ENCODE measurements around the gene ID3. TPM values are rescaled to one million over a fixed set of nuclear protein-coding genes. Genes with fewer than 3 reads are reported as not detected.
A peak's percentile ranks its signal among the peaks of the same experiment; 100 is the strongest.

ID3 gene
- total RNA-seq, 1 donor from 2014 or later = 91.4 TPM

DNA sequence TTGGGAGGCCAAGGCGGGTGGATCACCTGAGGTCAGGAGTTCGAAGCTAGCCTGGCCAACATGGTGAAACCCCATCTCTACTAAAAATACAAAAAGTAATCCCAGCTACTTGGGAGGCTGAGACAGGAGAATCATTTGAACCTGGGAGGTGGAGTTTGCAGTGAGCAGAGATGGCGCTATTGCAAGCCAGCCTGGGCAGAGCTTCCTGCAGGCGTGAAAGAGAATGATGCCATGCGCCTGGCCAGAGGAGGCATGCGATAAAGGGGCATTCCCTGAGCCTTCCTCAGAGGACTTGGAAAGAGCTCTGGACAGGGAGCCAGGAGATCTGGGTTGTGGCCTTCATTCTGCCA, 31.4 kb downstream of the ID3 start:
- Mint-ChIP-seq H3K9me3 (ENCODE audit: unreplicated experiment) (no peaks in the 10 kb centered on the region), H3K27ac (ENCODE audit: unreplicated experiment) (no peak overlapping the region)

DNA sequence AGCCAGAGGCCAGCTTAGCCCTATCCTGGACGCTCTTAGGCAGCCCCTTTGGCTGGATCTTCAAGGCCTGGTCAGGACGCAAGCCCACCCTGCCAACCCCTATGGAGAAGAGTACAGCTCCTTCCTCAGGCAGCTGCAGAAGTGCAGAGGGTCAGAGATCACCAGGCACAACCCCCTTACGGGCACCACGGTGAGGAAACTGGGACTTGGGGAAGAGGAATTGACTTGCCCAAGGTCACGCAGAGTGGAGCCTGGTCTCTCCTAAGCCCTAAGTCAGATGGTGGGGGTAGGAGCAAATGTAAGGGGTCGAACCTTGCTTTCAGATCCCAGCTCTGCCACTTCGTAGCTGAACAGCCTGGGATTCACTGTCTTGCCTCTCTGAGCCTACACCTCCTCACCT, 31.9 kb downstream of the ID3 start:
- peaks cover 9% of the 10 kb centered on the region for H3K4me1 ChIP-seq (ENCODE audit: insufficient read depth, low read length)
- DNase-seq (ENCODE audit: low read depth) (no peak), FAIRE-seq (no peak)
- no peak overlapping the region for H3K27ac ChIP-seq (ENCODE audit: low read depth, low read length)
- no peaks in the 10 kb centered on the region for H3K36me3 ChIP-seq (ENCODE audit: insufficient read depth, low read length)
- H3K27me3 Mint-ChIP-seq (ENCODE audit: low read depth, unreplicated experiment) = peaks cover 42% of the 10 kb centered on the region
- H2AFZ ChIP-seq (ENCODE audit: low read depth, low read length) = no peak overlapping the region
- H3K36me3 Mint-ChIP-seq (ENCODE audit: low read depth, unreplicated experiment) = peaks cover 5% of the 10 kb centered on the region
- no peak overlapping the region for H3K4me3 ChIP-seq (ENCODE audit: insufficient read depth, low read depth, low read length)
- no peak overlapping the region for H3K4me2 ChIP-seq (ENCODE audit: low read length)
- TF ChIP-seq EZH2 (IDR thresholded peaks at IDR 0.05; ENCODE audit: insufficient read depth, low read length) = no peak
- TF ChIP-seq, protein P1, sequence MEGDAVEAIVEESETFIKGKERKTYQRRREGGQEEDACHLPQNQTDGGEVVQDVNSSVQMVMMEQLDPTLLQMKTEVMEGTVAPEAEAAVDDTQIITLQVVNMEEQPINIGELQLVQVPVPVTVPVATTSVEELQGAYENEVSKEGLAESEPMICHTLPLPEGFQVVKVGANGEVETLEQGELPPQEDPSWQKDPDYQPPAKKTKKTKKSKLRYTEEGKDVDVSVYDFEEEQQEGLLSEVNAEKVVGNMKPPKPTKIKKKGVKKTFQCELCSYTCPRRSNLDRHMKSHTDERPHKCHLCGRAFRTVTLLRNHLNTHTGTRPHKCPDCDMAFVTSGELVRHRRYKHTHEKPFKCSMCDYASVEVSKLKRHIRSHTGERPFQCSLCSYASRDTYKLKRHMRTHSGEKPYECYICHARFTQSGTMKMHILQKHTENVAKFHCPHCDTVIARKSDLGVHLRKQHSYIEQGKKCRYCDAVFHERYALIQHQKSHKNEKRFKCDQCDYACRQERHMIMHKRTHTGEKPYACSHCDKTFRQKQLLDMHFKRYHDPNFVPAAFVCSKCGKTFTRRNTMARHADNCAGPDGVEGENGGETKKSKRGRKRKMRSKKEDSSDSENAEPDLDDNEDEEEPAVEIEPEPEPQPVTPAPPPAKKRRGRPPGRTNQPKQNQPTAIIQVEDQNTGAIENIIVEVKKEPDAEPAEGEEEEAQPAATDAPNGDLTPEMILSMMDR (IDR thresholded peaks at IDR 0.05; ENCODE audit: insufficient read depth, low read depth, low read length) = no peak
- H3K4me1 Mint-ChIP-seq (ENCODE audit: low read depth, unreplicated experiment) = no peaks in the 10 kb centered on the region
- H3K27me3 ChIP-seq (ENCODE audit: insufficient read depth, low read length) = peaks cover 3% of the 10 kb centered on the region
- H3K9me3 ChIP-seq (ENCODE audit: insufficient read depth, low read depth, low read length) = no peaks in the 10 kb centered on the region
- no peaks in the 10 kb centered on the region for H3K9me3 Mint-ChIP-seq (ENCODE audit: unreplicated experiment)
- no peak overlapping the region for H3K27ac Mint-ChIP-seq (ENCODE audit: unreplicated experiment)
- H3K9ac ChIP-seq (ENCODE audit: low read length) = no peak overlapping the region
- no peak overlapping the region for H3K4me3 Mint-ChIP-seq (ENCODE audit: unreplicated experiment)
- no peaks in the 10 kb centered on the region for H4K20me1 ChIP-seq (ENCODE audit: insufficient read depth, low read length)
- H3K79me2 ChIP-seq (ENCODE audit: insufficient read depth, low read length) = no peaks in the 10 kb centered on the region

More for the DNA sequence above, 31.4 kb downstream of the ID3 start:
- Histone ChIP-seq H3K36me3 (ENCODE audit: insufficient read depth, low read length) (no peaks in the 10 kb centered on the region), H3K79me2 (ENCODE audit: insufficient read depth, low read length) (no peaks in the 10 kb centered on the region), H3K4me2 (ENCODE audit: low read length) (peak overlapping the region; percentile 4), H2AFZ (ENCODE audit: low read depth, low read length) (no peak overlapping the region), H3K4me3 (ENCODE audit: insufficient read depth, low read depth, low read length) (no peak overlapping the region), H3K9ac (ENCODE audit: low read length) (no peak overlapping the region), H3K4me1 (ENCODE audit: insufficient read depth, low read length) (peaks cover 9% of the 10 kb centered on the region), H3K27ac (ENCODE audit: low read depth, low read length) (no peak overlapping the region), H3K9me3 (ENCODE audit: insufficient read depth, low read depth, low read length) (no peaks in the 10 kb centered on the region), H3K27me3 (ENCODE audit: insufficient read depth, low read length) (peaks cover 3% of the 10 kb centered on the region), H4K20me1 (ENCODE audit: insufficient read depth, low read length) (no peaks in the 10 kb centered on the region)
- H3K4me1 Mint-ChIP-seq (ENCODE audit: low read depth, unreplicated experiment) = no peaks in the 10 kb centered on the region
- DNase-seq (ENCODE audit: low read depth) = no peak
- H3K27me3 Mint-ChIP-seq (ENCODE audit: low read depth, unreplicated experiment) = peaks cover 45% of the 10 kb centered on the region
- H3K4me3 Mint-ChIP-seq (ENCODE audit: unreplicated experiment) = no peak overlapping the region
- peaks cover 5% of the 10 kb centered on the region for H3K36me3 Mint-ChIP-seq (ENCODE audit: low read depth, unreplicated experiment)
- FAIRE-seq = no peak
- TF ChIP-seq, protein P1 (IDR thresholded peaks at IDR 0.05; ENCODE audit: insufficient read depth, low read depth, low read length) = no peak
- no peak for TF ChIP-seq EZH2 (IDR thresholded peaks at IDR 0.05; ENCODE audit: insufficient read depth, low read length)

DNA sequence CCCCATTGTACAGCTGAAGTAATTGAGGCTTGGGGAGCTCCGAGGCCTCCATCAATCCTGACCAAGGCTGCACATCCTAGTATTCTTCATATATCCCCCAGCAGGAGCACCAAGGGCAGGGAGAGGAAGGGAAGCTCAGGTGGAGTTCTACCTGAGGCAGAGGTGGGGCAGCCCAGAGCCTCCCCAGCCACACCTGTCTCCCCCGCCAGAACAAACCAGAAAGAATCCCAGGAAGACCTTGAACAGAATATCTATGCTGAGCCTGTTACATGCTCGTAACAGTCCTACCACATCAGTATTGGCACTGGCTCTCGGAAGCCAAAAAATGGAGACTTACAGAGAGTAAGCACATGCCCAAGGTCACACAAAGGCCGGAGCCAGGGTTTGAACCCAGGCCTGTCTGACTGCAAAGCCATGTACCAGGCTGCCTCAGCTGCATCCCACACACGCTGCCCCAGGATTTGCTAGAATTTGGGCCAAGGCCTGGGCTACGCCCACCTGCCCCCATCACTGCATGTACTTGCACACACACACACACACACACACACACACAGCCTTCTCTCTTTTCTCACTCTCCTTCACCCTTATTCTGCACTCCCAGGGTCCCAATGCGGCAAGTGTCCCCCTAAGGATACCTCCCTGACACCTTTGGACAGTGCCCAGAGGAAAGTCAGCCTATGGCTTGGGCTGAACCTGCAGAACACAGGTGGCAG, 32.8 kb downstream of the ID3 start:
- Mint-ChIP-seq H3K9me3 (ENCODE audit: unreplicated experiment) (no peaks in the 10 kb centered on the region), H3K27ac (ENCODE audit: unreplicated experiment) (no peak overlapping the region), H3K36me3 (ENCODE audit: low read depth, unreplicated experiment) (peaks cover 5% of the 10 kb centered on the region), H3K27me3 (ENCODE audit: low read depth, unreplicated experiment) (peaks cover 38% of the 10 kb centered on the region), H3K4me1 (ENCODE audit: low read depth, unreplicated experiment) (no peaks in the 10 kb centered on the region), H3K4me3 (ENCODE audit: unreplicated experiment) (no peak overlapping the region)
- no peak overlapping the region for H3K27ac ChIP-seq (ENCODE audit: low read depth, low read length)
- no peak overlapping the region for H3K4me3 ChIP-seq (ENCODE audit: insufficient read depth, low read depth, low read length)
- DNase-seq (ENCODE audit: low read depth) = no peak
- H3K9ac ChIP-seq (ENCODE audit: low read length) = no peak overlapping the region
- TF ChIP-seq, protein P1 (IDR thresholded peaks at IDR 0.05; ENCODE audit: insufficient read depth, low read depth, low read length) = no peak
- TF ChIP-seq EZH2 (IDR thresholded peaks at IDR 0.05; ENCODE audit: insufficient read depth, low read length) = no peak
- no peak overlapping the region for H3K4me2 ChIP-seq (ENCODE audit: low read length)
- no peaks in the 10 kb centered on the region for H4K20me1 ChIP-seq (ENCODE audit: insufficient read depth, low read length)
- no peaks in the 10 kb centered on the region for H3K9me3 ChIP-seq (ENCODE audit: insufficient read depth, low read depth, low read length)
- no peak overlapping the region for H2AFZ ChIP-seq (ENCODE audit: low read depth, low read length)
- no peaks in the 10 kb centered on the region for H3K36me3 ChIP-seq (ENCODE audit: insufficient read depth, low read length)
- H3K79me2 ChIP-seq (ENCODE audit: insufficient read depth, low read length) = no peaks in the 10 kb centered on the region
- no peak for FAIRE-seq
- H3K27me3 ChIP-seq (ENCODE audit: insufficient read depth, low read length) = peaks cover 3% of the 10 kb centered on the region
- peaks cover 9% of the 10 kb centered on the region for H3K4me1 ChIP-seq (ENCODE audit: insufficient read depth, low read length)

Data from astrocyte (in vitro differentiated cells and primary cell).